ENCODE results near the gene NECAB3.

The NECAB3 gene

DNA sequence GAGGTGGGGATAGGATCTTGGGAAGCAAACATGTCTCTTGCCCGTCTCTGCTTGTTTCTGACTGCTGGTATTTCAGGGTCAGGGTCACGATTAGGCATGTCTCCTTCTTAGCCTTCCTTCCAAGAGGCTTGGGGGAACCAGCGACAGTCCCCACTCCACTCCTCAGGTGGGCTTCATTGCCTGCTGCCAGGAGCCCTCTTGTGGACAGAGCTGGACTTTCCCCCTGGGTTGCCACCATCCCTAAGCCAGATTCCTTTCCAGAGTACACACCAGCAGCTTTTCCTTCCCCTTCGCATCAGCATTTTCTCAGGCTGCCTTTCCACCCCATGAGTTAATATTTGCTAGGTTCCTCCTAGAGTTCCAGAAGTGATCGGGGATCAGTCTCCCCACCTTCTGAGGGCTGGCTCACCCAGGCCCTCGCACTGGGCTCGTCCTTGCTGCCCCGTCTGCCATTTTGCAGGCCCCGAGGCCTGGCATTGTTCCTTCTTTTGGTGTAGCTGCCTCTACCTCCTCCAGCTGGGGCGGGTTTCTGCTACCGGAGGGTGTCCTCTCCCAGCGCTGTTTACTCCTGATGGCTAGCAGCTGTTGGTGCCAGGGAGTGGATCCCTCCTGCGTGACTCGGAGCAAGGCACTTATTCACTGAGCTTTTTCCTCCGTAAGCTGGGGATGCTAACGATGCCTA, 20.9 kb downstream of the NECAB3 start:
- peak; percentile 82 for DNase-seq
- TF ChIP-seq, protein P1, sequence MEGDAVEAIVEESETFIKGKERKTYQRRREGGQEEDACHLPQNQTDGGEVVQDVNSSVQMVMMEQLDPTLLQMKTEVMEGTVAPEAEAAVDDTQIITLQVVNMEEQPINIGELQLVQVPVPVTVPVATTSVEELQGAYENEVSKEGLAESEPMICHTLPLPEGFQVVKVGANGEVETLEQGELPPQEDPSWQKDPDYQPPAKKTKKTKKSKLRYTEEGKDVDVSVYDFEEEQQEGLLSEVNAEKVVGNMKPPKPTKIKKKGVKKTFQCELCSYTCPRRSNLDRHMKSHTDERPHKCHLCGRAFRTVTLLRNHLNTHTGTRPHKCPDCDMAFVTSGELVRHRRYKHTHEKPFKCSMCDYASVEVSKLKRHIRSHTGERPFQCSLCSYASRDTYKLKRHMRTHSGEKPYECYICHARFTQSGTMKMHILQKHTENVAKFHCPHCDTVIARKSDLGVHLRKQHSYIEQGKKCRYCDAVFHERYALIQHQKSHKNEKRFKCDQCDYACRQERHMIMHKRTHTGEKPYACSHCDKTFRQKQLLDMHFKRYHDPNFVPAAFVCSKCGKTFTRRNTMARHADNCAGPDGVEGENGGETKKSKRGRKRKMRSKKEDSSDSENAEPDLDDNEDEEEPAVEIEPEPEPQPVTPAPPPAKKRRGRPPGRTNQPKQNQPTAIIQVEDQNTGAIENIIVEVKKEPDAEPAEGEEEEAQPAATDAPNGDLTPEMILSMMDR (IDR thresholded peaks at IDR 0.05; ENCODE audit: low read depth, low read length): peak; percentile 98
- no peak overlapping the region for H3K27ac ChIP-seq
- H3K36me3 ChIP-seq: peaks cover 17% of the 10 kb centered on the region
- no peaks in the 10 kb centered on the region for H3K27me3 ChIP-seq (ENCODE audit: insufficient read depth, low read depth, severe bottlenecking)
- H3K9me3 ChIP-seq (ENCODE audit: severe bottlenecking): no peaks in the 10 kb centered on the region
- H3K4me3 ChIP-seq (ENCODE audit: low read depth, low read length): no peak overlapping the region

DNA sequence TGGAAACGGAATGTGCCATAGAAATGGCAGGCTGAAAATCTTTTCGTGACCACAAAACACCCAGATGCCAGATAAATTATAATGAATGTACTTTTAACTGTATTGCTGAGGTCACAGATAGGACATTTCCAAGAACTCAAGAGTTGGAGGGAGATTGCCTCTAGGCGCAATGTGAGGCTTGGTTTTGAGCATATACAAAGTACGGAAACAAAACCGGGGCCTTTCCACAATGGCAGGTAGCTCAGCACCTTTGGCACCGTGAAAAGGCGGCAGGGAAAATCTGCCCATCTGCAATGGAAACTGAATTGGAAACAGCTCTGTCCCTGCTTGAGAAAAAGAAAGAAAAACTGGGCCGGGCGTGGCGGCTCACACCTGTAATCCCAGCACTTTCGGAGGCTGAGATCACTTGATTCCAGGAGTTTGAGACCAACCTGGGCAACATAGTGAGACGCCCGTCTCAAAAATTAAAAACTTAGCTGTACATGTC, 22.6 kb downstream of the NECAB3 start:
- Histone ChIP-seq H3K36me3 (no peaks in the 10 kb centered on the region), H3K27me3 (ENCODE audit: insufficient read depth, low read depth, severe bottlenecking) (no peaks in the 10 kb centered on the region), H3K4me3 (ENCODE audit: low read depth, low read length) (no peak overlapping the region), H3K9me3 (ENCODE audit: severe bottlenecking) (no peaks in the 10 kb centered on the region), H3K27ac (no peak overlapping the region)
- TF ChIP-seq, protein P1 (IDR thresholded peaks at IDR 0.05; ENCODE audit: low read depth, low read length): no peak
- DNase-seq: no peak

DNA sequence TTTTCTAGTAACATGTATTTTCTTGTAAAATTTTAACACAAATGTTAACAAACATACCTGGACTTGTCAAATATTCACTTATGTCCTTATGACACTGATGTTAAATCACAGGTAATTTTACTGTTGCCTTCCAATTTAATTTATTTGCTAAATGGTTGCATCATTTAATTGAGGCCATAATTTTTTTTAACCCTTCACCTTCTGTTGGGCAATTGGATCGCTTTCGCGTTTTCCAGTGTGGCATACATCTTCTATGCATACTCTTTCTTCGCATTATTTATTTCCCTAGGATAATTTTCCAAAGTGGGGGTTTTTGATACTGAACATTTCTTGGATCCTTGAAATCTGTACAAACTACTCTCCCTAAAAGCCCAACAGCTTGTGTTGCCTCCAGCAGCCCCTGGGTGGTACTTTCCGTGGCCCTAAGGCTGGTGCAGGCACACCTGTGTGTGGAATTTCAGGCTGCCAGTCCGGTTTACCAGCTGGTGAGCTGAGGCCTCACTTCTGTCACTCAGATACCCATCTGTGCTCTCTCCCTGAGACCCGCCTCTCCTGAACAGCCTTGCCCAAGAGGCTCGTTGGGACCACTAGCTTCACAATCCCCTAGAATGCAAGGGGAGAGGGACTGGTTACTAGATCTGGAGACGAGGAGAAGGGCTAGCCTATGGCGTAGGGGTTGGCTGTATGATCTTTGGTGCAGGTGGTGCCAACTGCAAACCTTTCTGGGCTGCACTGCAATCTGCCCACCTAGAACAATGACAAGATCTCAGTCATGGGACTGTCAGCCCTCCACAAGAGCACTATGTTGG, 23.3 kb downstream of the NECAB3 start:
- Histone ChIP-seq H3K27ac (no peak overlapping the region), H3K36me3 (peaks cover 5% of the 10 kb centered on the region), H3K27me3 (ENCODE audit: insufficient read depth, low read depth, severe bottlenecking) (no peaks in the 10 kb centered on the region), H3K4me3 (ENCODE audit: low read depth, low read length) (no peak overlapping the region), H3K9me3 (ENCODE audit: severe bottlenecking) (no peaks in the 10 kb centered on the region)
- TF ChIP-seq, protein P1 (IDR thresholded peaks at IDR 0.05; ENCODE audit: low read depth, low read length): no peak
- no peak for DNase-seq

DNA sequence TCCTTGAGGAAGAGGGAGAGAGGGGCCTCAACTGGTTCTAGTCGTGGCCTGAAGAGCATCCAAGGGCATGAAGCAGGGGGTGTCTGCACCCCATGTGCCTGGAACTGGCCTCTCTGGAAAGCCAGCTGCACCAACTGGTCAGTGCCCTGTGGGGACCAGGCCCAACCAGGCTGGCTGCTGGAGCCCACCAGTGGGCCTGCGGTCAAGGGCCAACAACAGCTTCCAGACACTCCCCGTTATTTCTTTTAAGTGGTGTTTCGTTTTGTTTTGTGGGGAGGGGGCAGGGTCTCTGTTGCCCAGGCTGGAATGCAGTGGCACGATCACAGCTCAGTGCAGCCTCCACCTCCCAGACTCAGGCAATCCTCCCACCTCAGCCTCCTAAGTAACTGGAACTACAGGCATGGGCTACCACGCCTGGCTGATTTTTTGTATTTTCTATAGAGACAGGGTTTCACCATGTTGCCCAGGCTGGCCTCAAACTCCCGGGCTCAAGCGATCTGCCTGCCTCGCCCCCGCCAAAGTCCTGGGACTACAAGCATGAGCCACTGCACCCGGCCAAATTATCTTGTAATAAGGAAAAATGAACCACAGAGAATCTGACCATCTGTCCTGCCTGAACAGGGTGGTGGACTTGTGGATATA, 24.0 kb downstream of the NECAB3 start:
- no peaks in the 10 kb centered on the region for H3K9me3 ChIP-seq (ENCODE audit: severe bottlenecking)
- H3K27ac ChIP-seq: peak overlapping the region; percentile 88
- H3K27me3 ChIP-seq (ENCODE audit: insufficient read depth, low read depth, severe bottlenecking): no peaks in the 10 kb centered on the region
- DNase-seq: no peak
- no peak overlapping the region for H3K4me3 ChIP-seq (ENCODE audit: low read depth, low read length)
- TF ChIP-seq, protein P1 (IDR thresholded peaks at IDR 0.05; ENCODE audit: low read depth, low read length): no peak
- H3K36me3 ChIP-seq: peaks cover 12% of the 10 kb centered on the region

DNA sequence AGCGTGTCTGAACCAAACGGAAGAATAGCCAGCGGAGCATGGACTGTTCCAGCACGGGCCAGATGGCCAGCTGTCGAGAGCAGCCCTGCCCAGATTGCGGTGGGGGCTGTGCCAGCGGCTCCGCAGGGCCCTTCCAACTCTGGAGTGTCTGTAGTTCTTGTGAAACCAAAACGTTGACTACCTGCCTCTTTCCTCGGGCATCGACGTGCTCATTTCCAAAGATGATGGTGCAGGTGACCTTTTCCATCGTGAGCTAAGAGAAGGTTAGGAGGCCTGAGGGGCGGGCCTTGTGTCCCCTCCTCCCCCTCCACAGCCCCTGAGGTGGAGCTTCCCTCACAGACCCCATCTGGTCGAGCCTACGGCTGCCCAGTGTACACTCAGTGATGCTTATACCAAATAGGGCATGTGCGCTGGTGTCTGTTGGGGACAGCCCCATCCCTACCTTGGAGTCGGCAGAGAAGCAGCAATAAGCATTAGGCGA, 25.0 kb downstream of the NECAB3 start:
- DNase-seq: peak; percentile 83
- Histone ChIP-seq H3K27me3 (ENCODE audit: insufficient read depth, low read depth, severe bottlenecking) (no peaks in the 10 kb centered on the region), H3K4me3 (ENCODE audit: low read depth, low read length) (peak overlapping the region; percentile 3), H3K27ac (peak overlapping the region; percentile 88), H3K36me3 (peaks cover 22% of the 10 kb centered on the region), H3K9me3 (ENCODE audit: severe bottlenecking) (no peaks in the 10 kb centered on the region)
- TF ChIP-seq, protein P1 (IDR thresholded peaks at IDR 0.05; ENCODE audit: low read depth, low read length): no peak
